Stimulated activated CD8-positive, alpha-beta memory T cell treated with anti-CD3 and anti-CD28 coated beads, Interleukin-2, amount 100 ng/mL, for 48 hours (primary cell): ENCODE results near the gene PRCP.
A peak's percentile ranks its signal among the peaks of the same experiment; 100 is the strongest.
"Not testable (repeated sequence)": the region's sequence is repeated elsewhere in the genome, so short reads cannot be mapped to it uniquely, and the experiment has no call there.

Experiments used
- DNase-seq, 2 donors: peaks; one replicate each; pipeline ENCODE4 v3.0.0-alpha.2; 2020; ENCODE audit warnings: low read depth in 2 of 2

PRCP gene

DNA sequence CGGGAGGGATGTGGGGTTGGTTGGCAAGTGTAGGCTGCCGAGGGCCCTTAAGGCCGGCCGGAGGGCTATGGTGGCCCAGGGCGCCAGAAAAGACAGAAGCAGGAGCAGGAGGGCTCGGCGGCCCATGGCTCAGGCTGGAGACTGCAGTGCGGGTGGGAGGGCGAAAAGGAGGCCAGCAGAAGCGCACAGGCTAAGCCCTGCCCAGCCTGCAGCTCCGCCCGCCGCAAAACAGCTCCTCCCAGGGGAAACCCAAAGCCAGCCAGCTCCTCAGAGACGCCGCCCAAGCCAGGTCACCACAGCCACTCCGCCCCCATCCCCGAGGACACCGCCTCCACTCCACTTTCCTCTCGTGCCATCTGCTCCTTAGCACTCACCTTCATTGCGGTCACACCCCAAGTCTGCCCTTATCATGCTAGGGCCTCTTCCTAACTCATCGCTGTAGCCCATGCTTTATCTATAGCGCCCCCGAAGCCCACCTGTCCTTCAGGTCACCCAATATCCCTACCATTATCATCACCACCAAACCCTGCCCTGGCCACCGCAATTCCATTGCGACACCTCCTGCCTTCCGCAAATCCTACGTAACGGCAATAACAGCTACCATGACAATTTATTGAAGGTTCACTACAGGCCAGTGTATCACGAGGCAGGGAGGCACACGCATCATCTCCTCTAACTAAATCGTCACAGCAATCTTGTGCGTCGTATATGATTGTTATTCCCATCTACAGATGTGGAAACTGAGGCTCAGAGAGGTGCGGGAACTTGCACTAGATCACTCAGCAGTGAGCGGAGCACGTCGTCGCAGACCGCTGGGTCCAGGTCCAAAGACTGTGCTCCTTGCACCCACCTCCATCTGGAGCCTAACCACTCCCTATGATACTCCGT is at the start of gene PRCP:
Gene PRCP (minus strand): TSS at position 154 of the 888 bp plus-strand sequence. CDS start 28 bp downstream, at position 126.
- peak; percentile 89 to 92 for DNase-seq

- DNase-seq = no peak
Observed at GRCh38 chr11:82949352-82949751, 49.1 kb upstream of the PRCP start.

GRCh38 chr11:82945682-82946081 is 45.5 kb upstream of the PRCP start:
- no peak for DNase-seq

DNA sequence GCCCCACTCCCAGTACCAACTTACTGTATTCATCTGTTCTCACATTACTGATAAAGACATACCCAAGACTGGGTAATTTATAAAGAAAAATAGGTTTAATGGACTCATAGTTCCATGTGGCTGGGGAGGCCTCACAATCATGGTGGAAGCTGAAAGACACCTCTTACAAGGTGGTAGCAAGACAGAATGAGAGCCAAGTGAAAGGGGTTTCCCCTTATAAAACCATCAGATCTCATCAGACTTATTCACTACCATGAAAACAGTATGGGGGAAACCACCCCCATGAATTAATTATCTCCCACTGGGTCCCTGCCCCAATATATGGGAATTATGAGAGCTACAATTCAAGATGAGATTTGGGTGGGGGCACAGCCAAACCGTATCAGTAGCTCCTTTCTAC is 44.8 kb upstream of the PRCP start:
- DNase-seq = not testable (repeated sequence)

DNA sequence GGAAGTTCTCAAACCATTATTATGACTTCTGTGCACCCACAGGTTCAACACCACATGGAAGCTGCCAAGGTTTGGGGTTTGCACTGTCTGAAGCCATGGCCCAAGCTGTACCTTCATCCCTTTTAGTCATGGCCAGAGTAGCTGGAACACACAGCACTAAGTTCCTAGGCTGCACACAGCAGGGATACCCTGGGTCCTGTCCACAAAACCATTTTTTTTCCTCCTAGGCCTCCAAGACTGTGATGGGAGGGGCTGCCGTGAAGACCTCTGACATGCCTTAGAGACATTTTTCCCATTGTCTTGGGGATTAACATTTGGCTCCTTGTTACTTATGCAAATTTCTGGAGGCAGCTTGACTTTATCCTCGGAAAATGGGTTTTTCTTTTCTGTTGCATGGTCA is 44.0 kb upstream of the PRCP start:
- DNase-seq = no peak

DNA sequence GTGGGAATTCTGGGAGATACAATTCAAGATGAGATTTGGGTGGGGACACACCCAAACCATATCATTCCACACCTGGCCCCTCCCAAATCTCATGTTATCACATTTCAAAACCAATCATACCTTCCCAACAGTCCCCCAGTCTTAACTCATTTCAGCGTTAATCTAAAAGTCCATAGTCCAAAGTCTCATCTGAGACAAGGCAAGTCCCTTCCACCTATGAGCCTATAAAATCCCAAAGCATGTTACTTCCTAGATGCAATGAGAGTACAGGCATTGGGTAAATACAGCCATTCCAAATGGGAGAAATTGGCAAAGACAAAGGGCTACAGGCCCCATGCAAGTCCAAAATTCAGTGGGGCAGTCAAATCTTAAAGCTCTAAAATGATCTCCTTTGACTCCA is 43.2 kb upstream of the PRCP start:
- DNase-seq = not testable (repeated sequence)

- DNase-seq = no peak
Observed at GRCh38 chr11:82942376-82942775, 42.1 kb upstream of the PRCP start.

GRCh38 chr11:82939456-82939855 is 39.2 kb upstream of the PRCP start:
- DNase-seq = no peak

DNA sequence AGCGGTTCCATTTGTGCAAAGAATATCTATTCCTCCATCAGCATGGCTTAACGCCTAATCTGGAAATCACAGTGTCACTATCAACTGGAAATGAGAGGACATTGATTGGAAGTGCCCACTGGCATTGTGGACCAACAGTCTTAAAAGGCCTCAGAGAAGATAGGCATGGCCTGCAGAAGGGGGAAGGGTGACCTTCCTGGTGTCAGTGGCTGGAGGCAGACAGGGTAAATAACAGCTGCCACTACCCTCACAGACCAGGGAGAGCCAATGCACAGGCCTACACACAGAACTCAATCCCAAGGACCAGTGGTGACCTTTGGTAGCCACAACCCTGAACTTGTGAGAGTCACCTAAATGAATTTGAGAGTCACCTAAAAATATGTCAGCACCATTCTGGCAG is 37.3 kb upstream of the PRCP start:
- DNase-seq = no peak

DNA sequence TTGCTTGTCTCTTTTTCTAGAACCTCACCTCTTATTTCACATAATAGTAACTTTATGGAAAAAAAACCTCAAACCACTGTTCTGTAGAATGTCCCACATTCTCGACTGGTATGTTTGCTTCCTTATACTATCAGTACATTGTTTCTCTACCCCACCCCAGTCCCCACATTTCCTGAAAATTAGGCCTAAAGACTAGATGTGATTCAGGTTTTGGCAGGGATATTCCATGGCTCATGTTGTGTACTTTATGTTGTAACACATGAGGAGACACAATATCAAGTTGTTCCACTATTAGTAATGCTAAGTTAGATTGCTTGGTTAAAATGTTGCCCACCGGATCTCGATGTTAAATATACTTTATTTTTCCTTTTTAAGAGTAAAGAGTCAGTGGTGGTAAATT is 36.0 kb upstream of the PRCP start:
- no peak for DNase-seq

GRCh38 chr11:82932564-82932963 is 32.3 kb upstream of the PRCP start:
- no peak for DNase-seq

DNA sequence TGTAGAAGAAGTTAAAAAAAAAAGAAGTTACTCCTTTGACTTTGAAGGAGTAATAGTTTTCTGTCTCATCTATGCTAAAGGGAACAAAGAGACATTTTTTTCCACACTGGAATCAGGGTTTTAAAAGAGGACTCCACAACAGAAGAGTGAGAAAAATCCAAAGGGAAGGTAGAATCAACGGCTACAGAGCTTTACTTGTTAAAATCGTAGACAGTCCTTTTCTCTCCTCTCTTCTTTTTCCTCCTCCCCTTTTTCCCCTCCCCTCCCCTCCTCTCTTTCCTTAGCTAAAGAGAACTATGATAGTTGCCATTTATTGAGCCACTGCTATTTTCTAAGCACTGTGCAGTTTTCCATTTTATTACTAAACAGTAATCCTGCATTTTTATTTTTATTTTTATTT is 30.5 kb upstream of the PRCP start:
- DNase-seq = no peak

DNA sequence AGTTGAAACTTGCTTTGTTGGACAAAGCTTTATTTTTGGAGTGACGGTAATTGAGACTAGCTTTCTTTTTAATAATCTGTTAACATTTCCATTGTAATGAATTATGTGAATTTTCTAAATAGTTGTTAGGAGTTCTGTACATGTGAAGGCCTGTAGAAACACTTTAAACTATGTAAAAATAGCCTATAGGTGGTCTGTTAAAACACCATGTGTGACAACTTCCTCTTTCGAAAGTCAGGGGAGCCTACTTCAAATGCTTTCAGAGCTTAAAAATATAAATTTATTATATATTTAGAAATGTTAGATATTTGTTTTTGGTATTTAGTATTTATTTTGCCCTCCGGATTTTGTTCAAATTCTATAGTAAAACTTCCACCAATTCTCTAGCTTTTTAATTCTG is 30.0 kb upstream of the PRCP start:
- DNase-seq = no peak

- no peak for DNase-seq
Observed at GRCh38 chr11:82929121-82929520, 28.9 kb upstream of the PRCP start.

- no peak for DNase-seq
Observed at GRCh38 chr11:82927264-82927880, 27.1 kb upstream of the PRCP start.

GRCh38 chr11:82924522-82925224 is 24.4 kb upstream of the PRCP start:
- DNase-seq = no peak

DNA sequence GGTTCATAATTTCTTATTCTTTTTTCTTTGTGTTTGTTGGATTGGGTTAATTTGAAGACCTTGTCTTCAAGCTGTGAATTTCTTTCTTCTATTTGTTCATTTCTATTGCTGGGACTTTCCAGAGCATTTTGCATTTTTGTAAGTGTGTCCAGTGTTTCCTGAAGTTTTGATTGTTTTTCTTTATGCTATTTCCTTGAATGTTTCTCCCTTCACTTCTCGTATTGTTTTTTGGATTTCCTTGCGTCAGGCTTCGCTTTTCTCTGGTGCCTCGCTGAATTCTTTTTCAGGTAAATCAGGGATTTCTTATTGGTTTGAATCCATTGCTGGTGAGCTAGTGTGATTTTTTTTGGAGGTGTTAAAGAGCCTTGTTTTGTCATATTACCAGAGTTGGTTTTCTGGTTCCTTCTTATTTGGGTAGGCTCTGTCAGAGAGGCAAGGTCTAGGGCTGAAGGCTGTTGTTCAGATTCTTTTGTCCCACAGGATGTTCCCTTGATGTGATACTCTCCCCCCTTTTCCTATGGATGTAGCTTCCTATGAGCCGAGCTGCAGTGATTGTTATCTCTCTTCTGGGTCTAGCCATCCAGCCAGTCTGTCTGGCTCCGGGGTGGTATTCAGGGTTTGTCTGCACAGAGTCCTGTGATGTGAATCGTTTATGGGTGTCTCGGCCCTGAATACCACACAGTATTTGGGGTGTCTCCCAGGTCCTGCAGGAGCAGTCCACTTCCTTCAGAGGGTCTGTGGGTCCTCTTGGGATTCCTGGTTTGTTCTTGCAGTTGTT is 22.4 kb upstream of the PRCP start:
- not testable (repeated sequence) for DNase-seq

- DNase-seq = not testable (repeated sequence)
Observed at GRCh38 chr11:82920227-82920626, 20.0 kb upstream of the PRCP start.

GRCh38 chr11:82919786-82920185 is 19.6 kb upstream of the PRCP start:
- DNase-seq = not testable (repeated sequence)

DNA sequence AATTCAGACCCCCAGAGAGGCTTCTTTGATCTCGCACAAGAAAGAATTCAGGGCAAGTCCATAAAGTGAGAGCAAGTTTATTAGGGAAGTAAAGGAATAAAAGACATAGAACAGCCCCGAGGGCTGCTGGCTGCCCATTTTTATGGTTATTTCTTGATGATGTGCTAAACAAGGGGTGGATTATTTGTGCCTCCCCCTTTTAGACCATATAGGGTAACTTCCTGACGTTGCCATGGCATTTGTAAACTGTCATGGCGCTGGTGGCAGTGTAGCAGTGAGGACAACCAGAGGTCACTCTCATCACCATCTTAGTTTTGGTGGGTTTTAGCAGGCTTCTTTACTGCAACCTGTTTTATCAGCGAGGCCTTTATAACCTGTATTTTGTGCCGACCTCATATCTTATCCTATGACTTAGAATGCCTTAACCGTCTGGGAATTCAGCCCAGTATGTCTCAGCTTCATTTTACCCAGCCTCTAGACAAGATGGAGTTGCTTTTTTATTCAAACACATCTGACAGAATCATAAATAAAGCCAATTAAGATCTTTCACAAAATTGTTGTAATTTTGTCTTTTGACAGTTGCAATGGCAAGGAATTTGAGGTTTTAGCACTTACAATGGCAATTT is 8.9 kb upstream of the PRCP start:
- no peak for DNase-seq

GRCh38 chr11:82908311-82908710 is 8.1 kb upstream of the PRCP start:
- DNase-seq = no peak
